Astrocyte (in vitro differentiated cells and primary cell): ENCODE results near the gene AMH. TPM values are rescaled to one million over a fixed set of nuclear protein-coding genes. Genes with fewer than 3 reads are reported as not detected.

ENCODE experiments used
- DNase-seq: peaks from one replicate; pipeline ENCODE4 v3.0.0-alpha.2; 2010; ENCODE audit warnings: low read depth
- FAIRE-seq: peaks from 2 replicates; lab custom pipeline; 2011; peaks lifted over from hg19 to GRCh38; lab: Jason Lieb, UNC
- H2AFZ ChIP-seq: 2 replicates; pipeline ENCODE4 v1.6.0; 2012; ENCODE audit warnings: low read depth, low read length, inconsistent platforms
- H3K27ac ChIP-seq: 2 replicates; pipeline ENCODE4 v1.5.1; 2011; ENCODE audit warnings: low read depth, low read length, inconsistent platforms
- H3K27me3 ChIP-seq: 2 replicates; pipeline ENCODE4 v1.6.0; 2011; ENCODE audit warnings: low read length, inconsistent platforms; ENCODE audit not compliant: insufficient read depth
- H3K36me3 ChIP-seq: 2 replicates; pipeline ENCODE4 v1.5.1; 2011; ENCODE audit warnings: low read length, inconsistent platforms; ENCODE audit not compliant: insufficient read depth
- H3K4me1 ChIP-seq: 2 replicates; pipeline ENCODE4 v1.5.1; 2011; ENCODE audit warnings: low read length, inconsistent platforms; ENCODE audit not compliant: insufficient read depth
- H3K4me2 ChIP-seq: 2 replicates; pipeline ENCODE4 v1.6.0; 2012; ENCODE audit warnings: low read length, inconsistent platforms
- H3K4me3 ChIP-seq: 2 replicates; pipeline ENCODE4 v1.5.1; 2011; ENCODE audit warnings: low read depth, mild to moderate bottlenecking, low read length, inconsistent platforms; ENCODE audit not compliant: insufficient read depth
- H3K79me2 ChIP-seq: 2 replicates; pipeline ENCODE4 v1.6.0; 2012; ENCODE audit warnings: mild to moderate bottlenecking, low read length, inconsistent platforms; ENCODE audit not compliant: insufficient read depth
- H3K9ac ChIP-seq: 2 replicates; pipeline ENCODE4 v1.6.0; 2012; ENCODE audit warnings: mild to moderate bottlenecking, low read length, inconsistent platforms
- H3K9me3 ChIP-seq: 2 replicates; pipeline ENCODE4 v1.5.1; 2012; ENCODE audit warnings: low read depth, mild to moderate bottlenecking, low read length, inconsistent platforms; ENCODE audit not compliant: insufficient read depth
- H4K20me1 ChIP-seq: 2 replicates; pipeline ENCODE4 v1.6.0; 2012; ENCODE audit warnings: low read length, inconsistent platforms; ENCODE audit not compliant: insufficient read depth
- H3K27ac Mint-ChIP-seq: one replicate; pipeline ENCODE4 v1.8.0; 2021; ENCODE audit warnings: mild to moderate bottlenecking, mixed read lengths; ENCODE audit not compliant: unreplicated experiment
- H3K27me3 Mint-ChIP-seq: one replicate; pipeline ENCODE4 v1.8.0; 2021; ENCODE audit warnings: low read depth, mixed read lengths; ENCODE audit not compliant: unreplicated experiment
- H3K36me3 Mint-ChIP-seq: one replicate; pipeline ENCODE4 v1.8.0; 2021; ENCODE audit warnings: low read depth, mixed read lengths; ENCODE audit not compliant: unreplicated experiment
- H3K4me1 Mint-ChIP-seq: one replicate; pipeline ENCODE4 v1.8.0; 2021; ENCODE audit warnings: low read depth, mixed read lengths; ENCODE audit not compliant: unreplicated experiment
- H3K4me3 Mint-ChIP-seq: one replicate; pipeline ENCODE4 v1.8.0; 2021; ENCODE audit warnings: mild to moderate bottlenecking, moderate library complexity, mixed read lengths; ENCODE audit not compliant: unreplicated experiment
- H3K9me3 Mint-ChIP-seq: one replicate; pipeline ENCODE4 v1.8.0; 2021; ENCODE audit warnings: mild to moderate bottlenecking, mixed read lengths; ENCODE audit not compliant: unreplicated experiment
- CTCF ChIP-seq: IDR thresholded peaks from 2 replicates; pipeline ENCODE4 v1.5.1; 2011; ENCODE audit warnings: low read depth, mild to moderate bottlenecking, inconsistent platforms, low read length, moderate library complexity; ENCODE audit not compliant: insufficient read depth
- EZH2 ChIP-seq: IDR thresholded peaks from 2 replicates; pipeline ENCODE4 v1.6.1; 2012; ENCODE audit warnings: mild to moderate bottlenecking, low read length, inconsistent platforms; ENCODE audit not compliant: insufficient read depth
- total RNA-seq: library from RNA; stranded (reverse); gene quantifications from 2 replicates; pipeline ENCODE4 v1.2.1, GENCODE V29; 2021

AMH gene
- total RNA-seq, 1 donor from 2014 or later, result 4.6 TPM

- peaks cover 3% of the 10 kb centered on the region for H3K36me3 Mint-ChIP-seq
- Histone ChIP-seq H2AFZ (peak within 1 kb of the TSS; percentile 75), H3K9me3 (no peaks in the 10 kb centered on the region), H3K27ac (peak within 1 kb of the TSS; percentile 89), H3K36me3 (peaks cover 9% of the 10 kb centered on the region), H3K79me2 (peaks cover 94% of the 10 kb centered on the region), H3K4me1 (peaks cover 68% of the 10 kb centered on the region), H3K4me3 (peak within 1 kb of the TSS; percentile 81), H3K4me2 (peak within 1 kb of the TSS; percentile 93), H4K20me1 (peaks cover 81% of the 10 kb centered on the region), H3K27me3 (no peaks in the 10 kb centered on the region), H3K9ac (peak within 1 kb of the TSS; percentile 93)
- peak within 1 kb of the TSS; percentile 97 for H3K4me3 Mint-ChIP-seq
- H3K27ac Mint-ChIP-seq, result peak within 1 kb of the TSS; percentile 95
- H3K27me3 Mint-ChIP-seq, result no peaks in the 10 kb centered on the region
- FAIRE-seq (no peak), DNase-seq (peak; percentile 89)
- H3K9me3 Mint-ChIP-seq, result no peaks in the 10 kb centered on the region
- TF ChIP-seq CTCF (peak; percentile 80), EZH2 (no peak)
- H3K4me1 Mint-ChIP-seq, result peaks cover 37% of the 10 kb centered on the region
Observed at GRCh38 chr19:2236314-2237050, 12.6 kb upstream of the AMH start, which contains the start of the genes PLEKHJ1 and SF3A2. Gene PLEKHJ1 (minus strand): TSS chr19:2236329. CDS start chr19:2236248, 81 bp downstream. Gene SF3A2 (plus strand): TSS chr19:2236824. CDS start chr19:2243419, 6,595 bp downstream.

- peaks cover 41% of the 10 kb centered on the region for H3K4me1 Mint-ChIP-seq
- H3K27ac ChIP-seq, result peak overlapping the region; percentile 89
- peaks cover 81% of the 10 kb centered on the region for H4K20me1 ChIP-seq
- peak overlapping the region; percentile 81 for H3K4me3 ChIP-seq
- peak overlapping the region; percentile 95 for H3K4me3 Mint-ChIP-seq
- peaks cover 96% of the 10 kb centered on the region for H3K79me2 ChIP-seq
- DNase-seq (no peak), FAIRE-seq (no peak)
- H3K9me3 ChIP-seq, result no peaks in the 10 kb centered on the region
- no peaks in the 10 kb centered on the region for H3K27me3 Mint-ChIP-seq
- peak overlapping the region; percentile 72 for H2AFZ ChIP-seq
- peak overlapping the region; percentile 86 for H3K27ac Mint-ChIP-seq
- H3K27me3 ChIP-seq, result no peaks in the 10 kb centered on the region
- peaks cover 9% of the 10 kb centered on the region for H3K36me3 ChIP-seq
- H3K4me2 ChIP-seq, result peak overlapping the region; percentile 93
- TF ChIP-seq CTCF (no peak), EZH2 (no peak)
- peak overlapping the region; percentile 93 for H3K9ac ChIP-seq
- H3K36me3 Mint-ChIP-seq, result peaks cover 5% of the 10 kb centered on the region
- H3K9me3 Mint-ChIP-seq, result no peaks in the 10 kb centered on the region
- H3K4me1 ChIP-seq, result peaks cover 66% of the 10 kb centered on the region
Observed at GRCh38 chr19:2237051-2237868, 11.9 kb upstream of the AMH start.
